CD4-positive, alpha-beta T cell (primary cell): ENCODE measurements around the gene SKIDA1. TPM values are rescaled to one million over a fixed set of nuclear protein-coding genes. Genes with fewer than 3 reads are reported as not detected.

Source experiments
- ATAC-seq: fragments of 200-7000 bp; cut with Tn5 transposase; one replicate; pipeline ENCODE4 v1.10.0; 2022; ENCODE audit warnings: mild to moderate bottlenecking; ENCODE audit not compliant: poor library complexity
- CTCF ChIA-PET: fragments of 350-600 bp; sonication (Branson Sonifier 250); formaldehyde crosslinking; loops from one replicate; lab custom pipeline; 2021; ENCODE audit warnings: antibody characterized with exemption, inconsistent platforms; lab: Charles Lee
- POLR2A ChIA-PET: fragments of 350-600 bp; sonication (Branson Sonifier 250); formaldehyde crosslinking; loops from one replicate; lab custom pipeline; 2021; ENCODE audit warnings: antibody characterized with exemption, inconsistent platforms; lab: Charles Lee
- DNase-seq, 14 experiments: peaks; one replicate each; pipeline ENCODE4 v3.0.0-alpha.2; 2013 to 2020; ENCODE audit warnings: mixed read lengths in 2 of 14
- H3K27ac ChIP-seq, 2 donors: one replicate each; pipeline versions ENCODE4 v1.5.1 to v1.7.0; 2013; ENCODE audit warnings: low read length in 2 of 2, low read depth in 1 of 2, mild to moderate bottlenecking in 1 of 2
- H3K27me3 ChIP-seq, 2 experiments: 1 replicate in 1 of 2; 2 replicates in 1 of 2; pipeline versions ENCODE4 v1.6.1 to v1.7.0; 2013; ENCODE audit warnings: low read length in 2 of 2, control low read depth in 1 of 2, mild to moderate bottlenecking in 1 of 2, moderate library complexity in 1 of 2; ENCODE audit not compliant: insufficient read depth in 2 of 2, control insufficient read depth in 1 of 2
- H3K36me3 ChIP-seq: one replicate; pipeline ENCODE4 v1.6.1; 2013; ENCODE audit warnings: low read length, control low read depth; ENCODE audit not compliant: insufficient read depth
- H3K4me1 ChIP-seq: one replicate; pipeline ENCODE4 v1.6.1; 2013; ENCODE audit warnings: low read length, control low read depth; ENCODE audit not compliant: insufficient read depth
- H3K4me3 ChIP-seq: one replicate; pipeline ENCODE4 v1.5.1; 2013; ENCODE audit warnings: mild to moderate bottlenecking, low read length, moderate library complexity
- H3K9me3 ChIP-seq, 2 experiments: 1 replicate in 1 of 2; 2 replicates in 1 of 2; pipeline versions ENCODE4 v1.6.1 to v1.7.0; 2013; ENCODE audit warnings: low read length in 2 of 2, mild to moderate bottlenecking in 2 of 2, control low read depth in 1 of 2, moderate library complexity in 1 of 2; ENCODE audit not compliant: control insufficient read depth in 1 of 2, insufficient read depth in 1 of 2
- H3K27ac Mint-ChIP-seq: one replicate; pipeline ENCODE4 v1.8.0; 2020; ENCODE audit warnings: mixed read lengths
- H3K27me3 Mint-ChIP-seq: one replicate; pipeline ENCODE4 v1.8.0; 2021; ENCODE audit warnings: mixed read lengths
- H3K36me3 Mint-ChIP-seq: one replicate; pipeline ENCODE4 v1.8.0; 2021; ENCODE audit warnings: low read depth, mixed read lengths
- H3K4me1 Mint-ChIP-seq: one replicate; pipeline ENCODE4 v1.8.0; 2021; ENCODE audit warnings: low read depth, mixed read lengths
- H3K4me3 Mint-ChIP-seq: one replicate; pipeline ENCODE4 v1.8.0; 2020; ENCODE audit warnings: mild to moderate bottlenecking, mixed read lengths
- H3K9me3 Mint-ChIP-seq: one replicate; pipeline ENCODE4 v1.8.0; 2020; ENCODE audit warnings: mixed read lengths
- intact Hi-C, 2 experiments: fragments of 100-400 bp; cut with DNase I in 1 of 2; cut with micrococcal nuclease in 1 of 2; formaldehyde crosslinking; loops; one replicate each; pipeline versions ENCODE4 v1.15.1 to v1.9.0; 2023 to 2025; cut with DNase I, micrococcal nuclease
- total RNA-seq, 174 experiments: library from RNA in 2 of 174; stranded (reverse) in 2 of 174; gene quantifications; one replicate each; pipeline ENCODE4 v1.2.3 and lab custom pipeline; 2021 to 2026
- TF ChIP-seq, protein P1 (sequence below): fragments of 200-600 bp; IDR thresholded peaks from one replicate; pipeline ENCODE4 v1.8.0; 2022; ENCODE audit warnings: antibody characterized with exemption, mild to moderate bottlenecking

SKIDA1 gene
- total RNA-seq, 2 experiments from 2014 or later: 0.22 to 0.25 TPM

DNA sequence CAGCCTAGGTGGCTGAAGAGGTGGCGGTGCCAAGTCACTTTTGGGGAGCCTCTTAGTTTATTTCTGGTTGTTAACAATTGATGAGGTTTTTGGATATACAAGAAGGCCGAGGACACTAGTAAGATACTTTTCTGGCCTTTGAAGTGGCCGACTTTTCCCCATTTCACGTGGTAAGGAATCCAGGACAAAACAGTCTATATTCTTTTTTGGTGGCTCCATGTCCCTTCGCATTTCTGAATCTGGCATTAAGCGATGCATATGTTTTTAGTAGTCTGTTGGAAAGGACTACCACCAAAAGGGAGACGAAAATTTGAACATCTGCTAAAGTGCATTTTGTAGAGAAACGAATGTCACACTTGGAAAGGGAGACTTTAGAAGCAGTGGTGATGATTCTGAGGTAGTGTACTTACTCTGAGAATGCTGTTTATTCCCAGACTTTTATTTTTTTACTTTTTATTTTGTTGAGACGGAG lies 10.0 kb upstream of the SKIDA1 start:
- Histone ChIP-seq H3K27me3 (no peaks in the 10 kb centered on the region), H3K4me1 (peaks cover 19% of the 10 kb centered on the region), H3K36me3 (peaks cover 23% of the 10 kb centered on the region), H3K27ac (peak overlapping the region in 1 of 2 donors; percentile 30), H3K9me3 (no peaks in the 10 kb centered on the region), H3K4me3 (peak overlapping the region; percentile 65)
- intact Hi-C loops: loop anchor here in 1 of 2 experiments (2.0 to 10.0 kb wide), 3 partner anchors 41 to 712 kb away; no protein-coding TSS in a partner anchor
- ChIA-PET POLR2A (no interaction called here), CTCF (no interaction called here)
- Mint-ChIP-seq H3K36me3 (peaks cover 50% of the 10 kb centered on the region), H3K27ac (peak overlapping the region; percentile 90), H3K27me3 (no peaks in the 10 kb centered on the region), H3K9me3 (no peaks in the 10 kb centered on the region), H3K4me3 (peak overlapping the region; percentile 85), H3K4me1 (peaks cover 30% of the 10 kb centered on the region)
- DNase-seq (no peak), ATAC-seq (no peak)
- TF ChIP-seq, protein P1, sequence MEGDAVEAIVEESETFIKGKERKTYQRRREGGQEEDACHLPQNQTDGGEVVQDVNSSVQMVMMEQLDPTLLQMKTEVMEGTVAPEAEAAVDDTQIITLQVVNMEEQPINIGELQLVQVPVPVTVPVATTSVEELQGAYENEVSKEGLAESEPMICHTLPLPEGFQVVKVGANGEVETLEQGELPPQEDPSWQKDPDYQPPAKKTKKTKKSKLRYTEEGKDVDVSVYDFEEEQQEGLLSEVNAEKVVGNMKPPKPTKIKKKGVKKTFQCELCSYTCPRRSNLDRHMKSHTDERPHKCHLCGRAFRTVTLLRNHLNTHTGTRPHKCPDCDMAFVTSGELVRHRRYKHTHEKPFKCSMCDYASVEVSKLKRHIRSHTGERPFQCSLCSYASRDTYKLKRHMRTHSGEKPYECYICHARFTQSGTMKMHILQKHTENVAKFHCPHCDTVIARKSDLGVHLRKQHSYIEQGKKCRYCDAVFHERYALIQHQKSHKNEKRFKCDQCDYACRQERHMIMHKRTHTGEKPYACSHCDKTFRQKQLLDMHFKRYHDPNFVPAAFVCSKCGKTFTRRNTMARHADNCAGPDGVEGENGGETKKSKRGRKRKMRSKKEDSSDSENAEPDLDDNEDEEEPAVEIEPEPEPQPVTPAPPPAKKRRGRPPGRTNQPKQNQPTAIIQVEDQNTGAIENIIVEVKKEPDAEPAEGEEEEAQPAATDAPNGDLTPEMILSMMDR: no peak

DNA sequence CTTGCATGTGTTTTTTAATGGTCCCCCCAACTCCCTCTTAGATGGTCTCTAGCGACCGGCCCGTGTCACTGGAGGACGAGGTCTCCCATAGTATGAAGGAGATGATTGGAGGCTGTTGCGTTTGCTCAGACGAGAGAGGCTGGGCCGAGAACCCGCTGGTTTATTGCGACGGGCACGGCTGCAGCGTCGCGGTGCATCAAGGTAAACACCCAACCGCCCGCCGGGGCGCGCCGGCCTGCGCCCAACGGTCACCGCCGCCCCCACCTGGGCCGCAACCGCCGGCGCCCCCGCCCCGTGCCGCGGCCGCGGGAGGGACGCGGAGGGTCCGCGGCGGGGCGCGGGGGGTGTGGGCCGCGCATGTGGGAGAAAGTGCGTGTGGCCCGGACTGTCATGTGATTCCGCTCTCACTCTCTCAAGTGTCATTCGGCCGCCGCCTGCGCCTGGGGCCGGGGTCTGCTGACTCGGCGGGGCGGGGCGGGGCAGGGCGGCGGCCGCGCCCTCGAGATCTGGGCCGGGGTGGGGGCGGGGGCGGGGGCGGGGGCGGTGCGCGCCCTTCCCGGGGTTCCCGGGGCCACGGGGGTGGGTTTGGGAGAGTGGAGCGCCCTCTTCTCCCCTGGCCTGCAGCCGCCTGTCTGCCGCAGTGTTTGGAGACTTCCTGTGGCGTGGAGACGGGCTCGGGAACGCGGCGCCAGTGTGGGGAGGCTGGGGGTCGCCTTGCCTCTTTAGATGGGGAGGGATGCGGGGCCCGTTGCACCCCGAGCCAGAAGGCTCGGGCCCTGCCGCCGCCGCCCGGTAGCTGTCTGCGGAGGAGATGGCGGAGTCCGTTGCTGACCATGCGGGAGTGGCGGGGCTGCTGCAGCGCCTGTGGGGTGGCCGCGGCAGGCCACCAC lies 9.4 kb upstream of the SKIDA1 start:
- ATAC-seq (peak; percentile 31), DNase-seq (peak; percentile 13 to 81 (median 46))
- TF ChIP-seq, protein P1: no peak
- no peaks in the 10 kb centered on the region for H3K9me3 Mint-ChIP-seq
- peak overlapping the region; percentile 96 for H3K4me3 Mint-ChIP-seq
- H3K27me3 Mint-ChIP-seq: no peaks in the 10 kb centered on the region
- intact Hi-C loops: loop anchor here (1.0 to 10.0 kb wide), 5 partner anchors 10 to 712 kb away; partner anchors contain the start of gene SKIDA1 (in 1 of the 2)
- H3K4me1 Mint-ChIP-seq: peaks cover 30% of the 10 kb centered on the region
- ChIA-PET POLR2A (interaction anchor here (2.3 to 2.4 kb wide), 2 partner anchors 13 to 694 kb away, joined by 11 to 16 read pairs; no protein-coding TSS in a partner anchor), CTCF (no interaction called here)
- Histone ChIP-seq H3K4me3 (peak overlapping the region; percentile 65), H3K9me3 (no peaks in the 10 kb centered on the region), H3K27ac (peak overlapping the region in 1 of 2 donors; percentile 30), H3K4me1 (peaks cover 19% of the 10 kb centered on the region), H3K27me3 (no peaks in the 10 kb centered on the region), H3K36me3 (peaks cover 16% of the 10 kb centered on the region)
- peaks cover 43% of the 10 kb centered on the region for H3K36me3 Mint-ChIP-seq
- H3K27ac Mint-ChIP-seq: peak overlapping the region; percentile 90

DNA sequence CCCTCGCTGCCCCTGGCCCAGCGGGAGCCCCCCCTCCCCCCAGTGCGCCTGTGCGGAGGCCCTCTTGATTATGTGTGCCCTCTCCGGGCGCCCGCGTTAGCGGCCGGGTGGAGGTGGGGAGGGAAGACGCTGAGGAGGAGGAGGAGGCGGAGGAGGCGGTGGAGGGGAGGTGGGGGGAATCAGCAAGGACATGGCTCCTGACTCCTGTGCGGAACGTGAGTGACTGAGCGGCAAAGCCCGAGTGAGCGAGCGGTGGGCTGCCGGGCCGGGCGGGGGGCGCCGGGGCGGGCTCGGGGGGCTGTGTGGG lies 8.8 kb upstream of the SKIDA1 start:
- peaks cover 11% of the 10 kb centered on the region for H3K36me3 ChIP-seq
- peak overlapping the region; percentile 65 for H3K4me3 ChIP-seq
- Mint-ChIP-seq H3K4me3 (peak overlapping the region; percentile 96), H3K27me3 (no peaks in the 10 kb centered on the region), H3K9me3 (no peaks in the 10 kb centered on the region), H3K27ac (peak overlapping the region; percentile 90), H3K4me1 (peaks cover 30% of the 10 kb centered on the region), H3K36me3 (peaks cover 37% of the 10 kb centered on the region)
- ChIA-PET CTCF (interaction anchor here (2.2 kb wide), 1 partner anchor 38 kb away, joined by 14 read pairs; no protein-coding TSS in a partner anchor), POLR2A (interaction anchor here (1.1 to 2.4 kb wide), 5 partner anchors 9 to 695 kb away, joined by 3 to 16 read pairs (median 10); partner anchors contain the start of genes DNAJC1 and SKIDA1)
- TF ChIP-seq, protein P1: no peak
- DNase-seq (no peak), ATAC-seq (no peak)
- peaks cover 19% of the 10 kb centered on the region for H3K4me1 ChIP-seq
- intact Hi-C loops: loop anchor here (1.0 to 10.0 kb wide), 4 partner anchors 9 to 691 kb away; partner anchors contain the start of gene SKIDA1 (in 1 of the 2)
- H3K9me3 ChIP-seq: no peaks in the 10 kb centered on the region
- H3K27ac ChIP-seq: no peak overlapping the region
- H3K27me3 ChIP-seq: no peaks in the 10 kb centered on the region
